ENCODE results near the gene CGB5. TPM values are rescaled to one million over a fixed set of nuclear protein-coding genes. Genes with fewer than 3 reads are reported as not detected.
A peak's percentile ranks its signal among the peaks of the same experiment; 100 is the strongest.

Gene CGB5
- total and polyA plus RNA-seq, 9 of the 15 experiments (the other 6 are each of a cell fraction or from before 2014, with no cell fraction given) = not detected

GRCh38 chr19:48994035-48994386 is 49.6 kb upstream of the CGB5 start (continued):
- TF ChIP-seq CHD2 (IDR thresholded peaks at IDR 0.05; ENCODE audit: low read depth, low read length) (0 out of 2 replicates have a peak, but pooled peaks have one; percentile 0), AFF4 (CRISPR knock-in tag; IDR thresholded peaks at IDR 0.05) (peak; percentile 55; the same call in 1 of the 2 replicates), GABPB1 (CRISPR knock-in tag; IDR thresholded peaks at IDR 0.05) (peak; percentile 4; the same call in 1 of the 2 replicates), PURB (CRISPR knock-in tag; IDR thresholded peaks at IDR 0.05; ENCODE audit: low read depth) (no peak), MLLT1 (IDR thresholded peaks at IDR 0.05) (no peak), ZNF511 (CRISPR knock-in tag; IDR thresholded peaks at IDR 0.05) (0 out of 2 replicates have a peak, but pooled peaks have one; percentile 48), NFRKB (IDR thresholded peaks at IDR 0.05; ENCODE audit: low read depth) (peak; percentile 16; the same call in 1 of the 2 replicates), GABPA (tag; conservative IDR thresholded peaks at IDR 0.05; ENCODE audit: low read depth) (peak; percentile 77), RAD51 (IDR thresholded peaks at IDR 0.05; ENCODE audit: borderline replicate concordance, low read depth) (no peak), CHD1 (IDR thresholded peaks at IDR 0.05; ENCODE audit: low read length) (no peak), HDAC3 (IDR thresholded peaks at IDR 0.05; ENCODE audit: borderline replicate concordance, partially characterized antibody) (no peak), ZC3H4 (CRISPR knock-in tag; IDR thresholded peaks at IDR 0.05; ENCODE audit: borderline replicate concordance) (peak; percentile 69; the same call in 1 of the 2 replicates), ATF2 (CRISPR knock-in tag; IDR thresholded peaks at IDR 0.05) (no peak), C11orf30 (IDR thresholded peaks at IDR 0.05; ENCODE audit: low read depth) (peak; percentile 3; the same call in 1 of the 2 replicates), RBBP5 (IDR thresholded peaks at IDR 0.05; ENCODE audit: borderline replicate concordance, insufficient read depth, low read length, poor library complexity, severe bottlenecking) (peak; percentile 2), ZBTB7A (IDR thresholded peaks at IDR 0.05; ENCODE audit: borderline replicate concordance, control insufficient read depth, low read depth, low read length) (0 out of 2 replicates have a peak, but pooled peaks have one; percentile 31), CREB5 (CRISPR knock-in tag; IDR thresholded peaks at IDR 0.05) (no peak)

Data from K562 (cell line).